NCI-H345 (cell line): ENCODE results near the gene GFRA1.
"Not testable (repeated sequence)": the region's sequence is repeated elsewhere in the genome, so short reads cannot be mapped to it uniquely, and the experiment has no call there.

Experiments
- DNase-seq: peaks from one replicate; lab custom pipeline; 2025; lab: John Stamatoyannopoulos, UW

GFRA1 gene

DNA sequence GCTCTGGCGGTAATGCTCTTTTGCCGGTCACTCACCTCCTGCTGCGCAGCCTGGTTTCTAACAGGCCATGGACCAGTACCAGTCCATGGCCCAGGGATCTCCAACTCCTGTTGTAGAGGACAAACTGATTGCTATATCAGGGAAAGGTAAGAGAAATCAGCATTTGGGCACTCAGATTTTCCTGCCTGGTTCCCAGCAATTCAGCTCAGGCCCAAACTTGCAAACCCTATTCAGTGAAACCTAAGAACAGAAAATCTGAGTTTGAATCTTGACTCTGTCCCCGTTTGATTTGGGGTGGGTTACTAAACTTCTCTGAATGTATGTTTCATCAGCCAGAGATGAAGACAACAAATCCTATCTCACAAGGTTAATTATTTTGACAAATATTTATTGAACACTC lies 77.4 kb downstream of the GFRA1 start:
- no peak for DNase-seq

GRCh38 chr10:116195039-116195438 lies 78.0 kb downstream of the GFRA1 start:
- DNase-seq = no peak

- no peak for DNase-seq
Measured at GRCh38 chr10:116194061-116194460, 78.9 kb downstream of the GFRA1 start.

DNA sequence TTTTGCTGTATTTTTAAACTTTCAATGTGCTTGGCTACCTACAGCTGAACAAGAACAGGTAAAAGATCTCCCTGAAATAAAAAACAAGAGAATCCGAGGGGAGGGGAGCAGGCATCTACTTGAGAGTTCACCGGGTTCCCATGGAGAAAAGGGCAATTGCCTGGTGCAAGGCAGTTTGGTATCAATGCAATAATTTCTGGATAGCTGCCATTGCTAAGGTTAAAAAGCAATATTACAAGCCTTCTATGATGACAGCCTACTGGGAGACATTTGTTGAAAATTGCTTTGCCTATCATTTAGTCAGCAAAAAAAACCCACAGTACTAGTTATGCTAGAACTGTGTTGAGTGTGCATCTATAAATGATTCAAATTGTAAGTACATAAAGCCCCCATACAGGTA lies 82.1 kb downstream of the GFRA1 start:
- no peak for DNase-seq

GRCh38 chr10:116186273-116186672 lies 86.7 kb downstream of the GFRA1 start:
- no peak for DNase-seq

DNA sequence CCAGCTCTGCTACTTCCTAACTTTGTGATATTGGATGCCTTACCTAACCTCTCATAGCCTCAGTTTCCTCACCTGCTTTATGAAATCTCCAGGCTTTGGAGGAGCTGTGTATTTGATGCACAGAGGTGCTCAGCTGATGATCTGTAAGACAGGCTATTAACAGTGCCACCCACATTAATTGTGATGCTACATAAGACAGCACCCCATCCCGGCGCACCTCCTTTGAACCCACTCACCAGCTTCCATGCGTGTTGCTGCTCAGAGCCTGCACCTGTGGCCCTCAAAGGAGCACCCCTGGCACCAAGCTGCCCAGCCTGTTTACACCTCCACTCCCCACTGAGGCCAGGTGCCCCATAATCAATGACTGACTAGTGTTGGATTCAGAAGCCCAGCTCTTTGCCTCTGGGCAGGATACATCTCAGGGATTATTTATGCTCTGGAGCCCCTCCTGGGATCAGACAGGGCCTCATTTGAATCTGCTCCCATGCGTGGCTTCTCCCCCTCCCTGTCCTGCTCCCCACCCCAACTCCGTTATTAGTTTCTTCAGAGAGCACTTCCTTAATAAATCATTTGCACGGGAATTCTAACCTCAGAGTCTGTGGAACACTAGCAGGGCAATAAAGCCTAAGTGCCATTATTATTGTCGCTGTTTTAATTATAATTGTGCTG lies 87.7 kb downstream of the GFRA1 start:
- DNase-seq = no peak

DNA sequence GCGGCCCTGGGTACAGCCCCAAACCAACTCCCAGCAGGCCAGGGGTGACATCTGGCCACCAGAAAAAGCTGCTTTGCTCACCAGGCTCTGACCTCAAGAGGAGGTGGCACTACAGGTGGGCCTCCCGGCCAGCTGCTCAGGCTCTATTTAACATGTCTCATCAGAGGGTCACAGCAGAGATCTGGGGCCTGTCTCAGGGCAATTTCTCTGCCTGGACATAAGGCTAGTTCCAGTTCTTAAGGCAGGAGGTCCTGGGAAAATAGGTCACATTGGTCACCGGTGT lies 88.6 kb downstream of the GFRA1 start:
- no peak for DNase-seq

DNA sequence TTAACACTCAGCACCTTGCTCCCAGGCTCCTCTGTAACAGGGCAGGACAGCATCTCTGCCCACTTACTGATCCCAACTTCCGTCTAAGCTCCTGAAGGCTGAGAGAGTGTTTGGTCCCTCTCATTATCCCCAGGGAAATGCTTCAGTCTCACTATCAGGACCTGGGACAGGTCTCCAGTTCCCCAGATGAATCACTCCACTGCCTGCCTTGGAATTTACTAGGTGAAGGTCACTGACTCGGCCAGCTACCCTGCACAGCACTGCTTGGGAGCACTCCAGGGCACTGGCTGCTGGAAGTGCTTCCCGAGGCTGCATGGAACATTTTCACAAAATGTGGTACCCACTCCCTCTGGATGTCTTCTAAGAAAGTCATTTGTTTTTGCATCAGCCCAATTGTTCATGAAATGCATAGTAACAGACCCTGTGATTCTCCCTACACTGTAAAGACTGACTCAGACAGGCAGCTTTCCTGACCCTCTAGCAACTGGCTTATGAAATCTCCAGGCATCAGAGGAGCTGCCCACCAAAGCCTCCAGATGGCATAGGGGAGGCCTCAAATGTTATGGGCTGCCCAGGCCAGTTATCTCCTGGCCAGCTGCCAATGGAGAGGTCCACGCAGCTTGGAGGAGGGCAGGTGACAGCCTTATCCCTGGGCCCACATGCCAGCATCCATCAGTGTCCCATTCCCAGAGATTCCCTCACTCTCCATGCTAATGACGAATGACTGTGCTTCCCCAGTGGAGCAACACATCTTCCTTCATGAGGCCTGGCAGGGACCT lies 89.1 kb downstream of the GFRA1 start:
- DNase-seq = no peak

DNA sequence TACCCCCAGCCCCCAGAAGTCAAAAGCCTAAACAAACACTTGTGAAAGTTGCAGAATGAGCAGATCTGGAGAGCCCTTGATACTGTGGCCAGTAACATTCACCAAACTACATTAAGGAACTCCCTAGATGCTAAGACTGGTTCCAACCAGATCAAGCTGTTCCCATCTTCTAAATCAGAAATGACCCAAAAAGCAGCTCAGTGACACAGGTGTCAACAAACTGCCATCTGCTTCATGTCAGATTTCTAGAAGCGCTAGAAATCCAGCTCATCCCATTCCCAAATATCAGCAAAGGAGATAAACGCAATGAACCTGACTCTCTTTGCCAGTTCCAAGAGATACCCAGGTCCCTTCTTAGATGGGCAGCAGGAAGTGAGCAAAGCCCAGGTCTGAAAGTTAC lies 90.6 kb downstream of the GFRA1 start:
- DNase-seq = no peak

GRCh38 chr10:116178086-116178605 lies 94.9 kb downstream of the GFRA1 start:
- peak; percentile 70 for DNase-seq

- DNase-seq = no peak
Measured at GRCh38 chr10:116175231-116175630, 97.8 kb downstream of the GFRA1 start.

DNA sequence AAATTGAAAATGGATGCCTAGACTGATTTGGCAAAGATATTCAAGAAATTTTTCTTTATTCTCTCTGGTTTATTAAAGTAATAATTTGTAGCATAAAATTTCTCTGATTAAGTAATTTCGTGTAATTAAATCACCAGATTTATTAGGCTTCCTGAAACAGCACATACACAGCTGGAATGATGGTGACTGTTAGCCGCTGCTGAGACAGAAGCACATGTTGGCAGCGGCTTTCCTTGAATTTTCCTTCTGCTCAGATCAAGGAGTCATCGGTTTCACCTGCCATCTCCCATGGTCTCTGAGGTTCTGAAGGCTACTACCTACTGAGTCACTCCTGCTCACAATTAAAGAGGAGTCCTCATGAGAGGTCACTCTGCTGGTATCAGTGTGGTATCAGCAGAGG lies 101.5 kb downstream of the GFRA1 start:
- DNase-seq = no peak

DNA sequence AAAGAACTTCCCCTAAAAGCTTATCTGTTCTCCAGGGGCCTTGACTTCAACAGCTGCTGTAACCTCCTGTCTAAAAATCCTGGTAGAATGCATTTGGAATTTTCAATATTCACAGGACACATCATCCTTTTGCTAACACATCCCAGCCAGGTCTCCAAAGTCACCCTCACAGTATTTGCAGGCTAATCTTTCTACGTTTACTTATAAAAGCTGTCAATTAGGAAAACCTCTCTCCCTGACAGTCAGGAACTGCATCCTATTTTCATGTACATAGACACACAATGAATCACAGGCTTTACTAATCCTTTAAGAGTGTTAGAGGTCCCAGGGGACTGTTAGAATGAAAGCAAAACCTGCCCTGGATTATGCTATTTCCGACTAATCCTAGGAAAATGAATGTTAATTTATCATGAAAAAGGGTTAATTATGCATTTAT lies 102.2 kb downstream of the GFRA1 start:
- no peak for DNase-seq

DNA sequence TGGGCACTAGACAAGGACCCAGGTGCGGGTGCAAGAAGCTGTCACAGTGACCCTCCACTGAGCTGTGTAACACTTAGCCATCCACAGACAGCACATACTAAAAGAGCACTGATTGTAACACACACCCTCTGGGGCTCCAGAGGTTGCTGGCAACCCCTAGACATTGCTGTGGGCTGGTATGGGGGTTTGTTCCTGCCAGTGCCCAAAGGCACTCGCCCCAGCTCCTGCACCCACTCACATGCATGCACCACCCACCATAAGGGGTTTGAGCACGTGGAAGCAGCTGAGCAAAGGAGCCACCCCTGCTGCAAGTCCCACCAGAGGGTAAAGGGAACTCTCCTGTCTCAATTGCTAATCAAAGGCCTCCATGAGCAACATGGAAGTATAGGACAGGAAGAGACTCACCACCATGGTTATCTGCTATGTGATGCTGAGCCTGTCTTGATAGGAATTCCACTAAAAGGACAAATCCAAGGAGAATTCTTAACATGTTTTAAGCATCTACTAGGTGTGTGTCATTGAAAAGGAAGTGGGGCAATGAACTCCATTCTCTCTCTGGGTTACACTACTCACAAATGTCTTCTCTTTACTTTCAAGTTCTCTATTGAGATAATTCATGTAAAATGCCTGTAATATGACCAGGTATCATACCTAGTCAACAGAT lies 103.1 kb downstream of the GFRA1 start:
- no peak for DNase-seq

- DNase-seq = no peak
Measured at GRCh38 chr10:116168745-116169144, 104.3 kb downstream of the GFRA1 start.

DNA sequence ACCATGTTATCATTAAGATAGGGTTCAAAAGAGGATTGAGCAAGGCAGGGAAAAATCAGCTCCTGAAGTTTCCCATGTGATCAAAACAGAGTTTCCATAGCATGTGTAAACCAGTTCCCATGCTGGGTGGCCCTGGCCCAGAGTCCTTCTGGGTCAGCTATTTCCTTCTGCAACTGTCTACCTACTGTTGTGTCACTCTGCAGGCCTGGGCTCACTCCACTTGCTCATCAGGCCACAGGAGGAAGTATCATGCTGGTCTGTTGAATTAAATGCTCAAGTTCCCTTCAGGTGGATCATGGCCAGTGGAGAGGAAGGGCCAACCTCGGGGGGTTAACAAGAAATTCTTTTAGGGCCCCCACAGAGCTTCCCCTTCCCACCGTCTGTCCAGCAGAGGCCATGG lies 104.7 kb downstream of the GFRA1 start:
- DNase-seq = no peak

DNA sequence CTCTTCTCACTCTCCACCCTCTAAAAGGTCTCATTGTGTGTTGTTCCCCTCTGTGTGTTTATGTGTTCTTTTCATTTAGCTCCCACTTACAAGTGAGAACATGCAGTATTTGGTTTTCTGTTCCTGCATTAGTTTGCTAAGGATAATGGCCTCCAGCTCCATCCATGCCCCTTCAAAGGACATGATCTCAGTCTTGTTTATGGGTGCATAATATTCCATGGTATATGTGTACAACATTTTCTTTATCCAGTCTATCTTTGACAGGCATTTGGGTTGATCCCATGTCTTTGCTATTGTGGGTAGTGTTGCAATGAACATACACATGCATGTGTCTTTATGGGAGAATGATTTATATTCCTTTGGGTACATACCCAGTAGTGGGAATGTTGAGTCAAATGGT lies 107.1 kb downstream of the GFRA1 start:
- not testable (repeated sequence) for DNase-seq

GRCh38 chr10:116164291-116164690 lies 108.7 kb downstream of the GFRA1 start:
- DNase-seq = no peak

- DNase-seq = no peak
Measured at GRCh38 chr10:116163333-116164131, 109.5 kb downstream of the GFRA1 start.

- no peak for DNase-seq
Measured at GRCh38 chr10:116162851-116163250, 110.2 kb downstream of the GFRA1 start.

- no peak for DNase-seq
Measured at GRCh38 chr10:116160271-116160670, 112.7 kb downstream of the GFRA1 start.

DNA sequence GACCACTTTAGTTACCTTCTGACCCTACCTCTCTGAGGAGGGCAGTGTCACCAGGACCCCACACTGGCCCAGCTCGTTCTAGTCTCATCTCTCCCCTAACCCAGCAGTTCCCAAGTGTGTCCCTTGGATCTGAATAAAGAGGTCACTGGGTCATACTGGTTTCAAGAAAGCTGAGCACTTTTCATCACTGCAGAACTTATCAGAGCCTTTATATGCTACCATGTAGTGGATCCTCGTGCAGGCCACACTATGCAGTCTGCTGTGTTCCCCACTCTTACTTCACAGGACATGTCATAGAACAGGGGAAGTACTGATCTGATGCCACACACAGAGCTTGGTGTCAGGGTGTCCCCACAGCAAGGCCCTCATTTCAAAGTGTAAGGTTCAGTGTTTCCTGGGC lies 113.8 kb downstream of the GFRA1 start:
- DNase-seq = no peak
